Neural crest cell (in vitro differentiated cells): Measurements from ENCODE around the gene NINJ1. TPM values are rescaled to one million over a fixed set of nuclear protein-coding genes. Genes with fewer than 3 reads are reported as not detected.
"Not testable (repeated sequence)": the region's sequence is repeated elsewhere in the genome, so short reads cannot be mapped to it uniquely, and the experiment has no call there.

Experiments
- DNase-seq: peaks from one replicate; pipeline ENCODE4 v3.0.0; 2021; ENCODE audit warnings: low read depth, mixed read lengths, low spot score
- H3K27ac Mint-ChIP-seq: one replicate; pipeline ENCODE4 v1.8.0; 2021; ENCODE audit warnings: mild to moderate bottlenecking, mixed read lengths; ENCODE audit not compliant: unreplicated experiment
- H3K27me3 Mint-ChIP-seq: 2 replicates; pipeline ENCODE4 v1.8.0; 2021; ENCODE audit warnings: low read depth, mild to moderate bottlenecking, mixed read lengths
- H3K36me3 Mint-ChIP-seq: 2 replicates; pipeline ENCODE4 v1.8.0; 2021; ENCODE audit warnings: low read depth, mild to moderate bottlenecking, mixed read lengths
- H3K4me1 Mint-ChIP-seq: 2 replicates; pipeline ENCODE4 v1.8.0; 2021; ENCODE audit warnings: mixed read lengths
- H3K4me3 Mint-ChIP-seq: one replicate; pipeline ENCODE4 v1.8.0; 2021; ENCODE audit warnings: mild to moderate bottlenecking, mixed read lengths
- H3K9me3 Mint-ChIP-seq: 2 replicates; pipeline ENCODE4 v1.8.0; 2021; ENCODE audit warnings: mixed read lengths
- total RNA-seq: library from RNA; stranded (reverse); gene quantifications from 2 replicates; pipeline ENCODE4 v1.2.1, GENCODE V29; 2021
- TF ChIP-seq, protein P1 (sequence below): fragments of 200-600 bp; sonication (generic); conservative IDR thresholded peaks from 2 replicates; pipeline ENCODE4 v1.5.0; 2021; ENCODE audit warnings: antibody characterized with exemption, mild to moderate bottlenecking

NINJ1 gene
- total RNA-seq, 1 donor from 2014 or later = 17.8 TPM

DNA sequence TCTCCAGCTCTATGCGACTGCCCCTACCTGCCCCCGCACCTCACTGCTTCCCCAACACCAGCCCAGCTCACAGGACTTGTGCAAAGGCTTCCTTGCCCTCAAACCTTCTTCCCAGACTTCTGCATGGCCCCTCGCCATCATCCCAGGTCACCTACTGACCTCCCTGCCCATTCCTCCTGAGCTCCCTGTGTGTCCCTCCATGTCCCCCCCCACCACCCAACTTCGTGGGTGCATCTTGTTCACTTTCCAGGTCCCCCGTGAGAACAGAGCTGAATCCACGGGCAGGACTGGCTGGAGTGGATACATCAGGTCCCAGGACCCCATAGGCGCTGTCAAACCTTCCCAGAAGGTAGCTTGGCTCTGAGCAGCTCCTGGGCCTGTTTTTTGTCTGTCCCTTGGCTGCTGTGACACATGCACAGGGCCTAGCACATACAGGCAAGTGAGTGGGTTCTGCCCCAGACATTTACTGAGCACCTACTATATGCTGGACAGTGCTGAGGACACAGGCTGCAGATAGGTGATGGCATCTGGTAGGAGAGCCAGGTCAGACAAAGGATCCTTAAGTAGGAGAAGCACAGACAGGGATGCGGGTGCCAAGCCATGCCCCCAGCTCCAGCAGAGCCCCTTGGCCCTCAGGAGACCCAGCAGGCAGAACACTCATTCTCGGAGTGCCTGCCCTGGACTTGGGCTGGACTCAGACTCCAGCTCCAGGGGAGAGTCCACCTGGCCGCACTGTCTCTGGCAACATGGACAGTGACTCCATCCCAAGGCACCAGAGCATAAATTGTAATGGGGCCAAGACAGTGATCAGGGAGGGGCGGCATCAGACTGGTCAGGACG, 15.0 kb downstream of the NINJ1 start:
- DNase-seq = no peak
- H3K9me3 Mint-ChIP-seq = no peaks in the 10 kb centered on the region
- TF ChIP-seq, protein P1, sequence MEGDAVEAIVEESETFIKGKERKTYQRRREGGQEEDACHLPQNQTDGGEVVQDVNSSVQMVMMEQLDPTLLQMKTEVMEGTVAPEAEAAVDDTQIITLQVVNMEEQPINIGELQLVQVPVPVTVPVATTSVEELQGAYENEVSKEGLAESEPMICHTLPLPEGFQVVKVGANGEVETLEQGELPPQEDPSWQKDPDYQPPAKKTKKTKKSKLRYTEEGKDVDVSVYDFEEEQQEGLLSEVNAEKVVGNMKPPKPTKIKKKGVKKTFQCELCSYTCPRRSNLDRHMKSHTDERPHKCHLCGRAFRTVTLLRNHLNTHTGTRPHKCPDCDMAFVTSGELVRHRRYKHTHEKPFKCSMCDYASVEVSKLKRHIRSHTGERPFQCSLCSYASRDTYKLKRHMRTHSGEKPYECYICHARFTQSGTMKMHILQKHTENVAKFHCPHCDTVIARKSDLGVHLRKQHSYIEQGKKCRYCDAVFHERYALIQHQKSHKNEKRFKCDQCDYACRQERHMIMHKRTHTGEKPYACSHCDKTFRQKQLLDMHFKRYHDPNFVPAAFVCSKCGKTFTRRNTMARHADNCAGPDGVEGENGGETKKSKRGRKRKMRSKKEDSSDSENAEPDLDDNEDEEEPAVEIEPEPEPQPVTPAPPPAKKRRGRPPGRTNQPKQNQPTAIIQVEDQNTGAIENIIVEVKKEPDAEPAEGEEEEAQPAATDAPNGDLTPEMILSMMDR = no peak
- H3K4me1 Mint-ChIP-seq = no peaks in the 10 kb centered on the region
- H3K36me3 Mint-ChIP-seq = no peaks in the 10 kb centered on the region
- peak overlapping the region; percentile 27 for H3K27ac Mint-ChIP-seq
- no peaks in the 10 kb centered on the region for H3K27me3 Mint-ChIP-seq
- no peak overlapping the region for H3K4me3 Mint-ChIP-seq

DNA sequence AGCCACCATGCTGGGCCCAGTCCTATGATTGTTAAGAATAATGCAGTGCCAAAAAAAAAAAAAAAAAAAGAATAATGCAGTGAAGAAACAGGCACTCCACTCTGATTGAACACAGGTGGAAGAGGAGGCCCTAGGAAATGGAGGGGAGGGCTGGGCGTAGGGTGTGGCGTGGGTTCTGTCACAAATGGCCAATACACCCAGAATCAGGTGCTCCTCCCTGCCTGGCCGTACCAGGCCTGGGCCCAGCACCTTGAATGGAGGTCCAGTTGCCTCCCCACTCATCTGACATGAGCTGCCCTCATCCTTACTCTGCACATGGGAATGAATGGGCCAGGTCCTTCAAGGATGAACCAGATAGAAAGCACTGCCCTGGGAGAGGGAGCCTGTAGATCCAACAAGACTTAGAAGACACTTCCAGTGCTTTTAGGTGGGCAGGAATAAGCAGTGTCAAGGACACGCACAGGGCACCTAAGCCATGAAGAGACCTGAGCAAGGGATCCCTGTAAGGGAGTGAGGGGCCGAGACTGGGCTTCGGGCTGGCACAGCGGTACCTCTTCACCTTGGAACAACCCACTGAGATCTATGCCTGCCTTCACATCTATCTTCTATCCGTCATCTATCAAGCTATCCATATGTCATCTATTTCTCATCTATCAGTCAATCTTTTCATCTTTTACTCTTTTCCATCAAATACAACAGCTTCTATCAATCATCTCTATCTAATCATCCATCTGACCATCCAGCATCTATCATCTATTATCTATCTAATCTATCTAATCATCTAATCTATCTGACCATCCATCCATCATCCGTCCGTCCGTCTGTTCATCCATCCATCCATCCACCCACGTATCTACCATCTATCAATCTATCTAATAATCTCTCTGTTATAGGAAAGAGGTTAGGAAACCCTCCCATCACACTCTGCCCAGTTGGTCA, 15.9 kb downstream of the NINJ1 start:
- peak overlapping the region; percentile 0 for H3K4me3 Mint-ChIP-seq
- no peaks in the 10 kb centered on the region for H3K9me3 Mint-ChIP-seq
- no peaks in the 10 kb centered on the region for H3K4me1 Mint-ChIP-seq
- DNase-seq = no peak
- peak overlapping the region; percentile 19 for H3K27ac Mint-ChIP-seq
- H3K27me3 Mint-ChIP-seq = no peaks in the 10 kb centered on the region
- no peaks in the 10 kb centered on the region for H3K36me3 Mint-ChIP-seq
- TF ChIP-seq, protein P1 = no peak

DNA sequence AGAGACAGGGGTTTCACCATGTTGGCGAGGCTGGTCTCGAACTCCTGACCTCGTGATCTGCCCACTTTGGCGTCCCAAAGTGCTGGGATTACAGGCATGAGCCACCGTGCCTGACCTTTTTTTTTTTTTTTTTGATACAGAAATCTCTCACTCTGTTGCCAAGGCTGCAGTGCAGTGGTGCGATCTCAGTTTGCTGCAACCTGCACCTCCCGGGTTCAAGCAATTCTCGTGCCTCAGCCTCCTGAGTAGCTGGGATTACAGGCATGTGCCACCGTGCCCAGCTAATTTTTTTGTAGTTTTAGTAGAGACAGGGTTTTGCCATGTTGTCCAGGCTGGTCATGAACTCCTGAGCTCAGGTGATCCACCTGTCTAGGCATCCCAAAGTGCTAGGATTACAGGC, 16.5 kb downstream of the NINJ1 start:
- not testable (repeated sequence) for H3K4me3 Mint-ChIP-seq, H3K27ac Mint-ChIP-seq, H3K9me3 Mint-ChIP-seq, H3K27me3 Mint-ChIP-seq, DNase-seq, H3K36me3 Mint-ChIP-seq, H3K4me1 Mint-ChIP-seq

DNA sequence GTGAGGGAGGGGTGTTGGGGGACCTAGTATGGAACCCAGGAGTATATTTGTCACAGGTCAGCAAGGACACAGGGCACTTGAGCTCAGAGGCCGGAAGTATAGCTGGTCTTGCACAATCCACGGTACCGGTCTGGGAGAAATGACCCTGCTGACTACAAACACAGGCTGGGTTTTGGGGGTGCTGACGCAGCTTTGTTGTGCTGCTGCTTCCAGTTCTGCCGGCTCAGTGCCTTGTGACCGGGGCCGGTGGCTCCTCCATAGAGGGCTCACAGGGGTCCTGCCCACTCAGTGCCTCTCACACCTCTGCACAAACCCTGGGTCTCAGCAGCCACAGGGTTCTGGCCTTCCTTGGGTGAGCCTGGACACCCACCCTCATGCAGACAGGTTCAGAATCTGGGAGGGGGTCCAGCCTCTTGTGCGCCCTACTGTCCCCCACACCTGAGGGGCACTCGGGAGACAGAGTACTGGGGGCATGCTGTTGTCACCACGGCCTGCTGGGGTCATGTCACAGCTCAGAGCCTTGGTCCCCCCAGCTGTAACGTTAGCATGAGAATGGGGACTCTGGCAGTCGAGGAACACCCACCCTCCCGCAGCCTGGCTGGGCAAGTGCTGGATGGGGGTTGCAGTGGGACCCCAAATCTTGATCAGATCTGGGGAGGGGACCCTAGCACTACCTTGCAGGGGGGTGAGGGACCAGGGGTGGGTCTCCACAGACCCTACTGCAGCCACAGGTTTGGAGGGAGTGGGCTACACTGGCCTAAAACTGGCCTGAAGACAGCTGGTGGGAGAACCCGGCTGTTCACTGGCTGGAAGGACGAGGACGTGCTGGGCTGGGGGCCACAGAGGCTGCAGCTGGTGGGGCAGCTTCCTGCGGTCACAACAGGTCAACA, 17.7 kb downstream of the NINJ1 start:
- no peaks in the 10 kb centered on the region for H3K36me3 Mint-ChIP-seq
- TF ChIP-seq, protein P1 = no peak
- no peaks in the 10 kb centered on the region for H3K27me3 Mint-ChIP-seq
- H3K4me3 Mint-ChIP-seq = no peak overlapping the region
- no peak overlapping the region for H3K27ac Mint-ChIP-seq
- H3K4me1 Mint-ChIP-seq = no peaks in the 10 kb centered on the region
- no peak for DNase-seq
- no peaks in the 10 kb centered on the region for H3K9me3 Mint-ChIP-seq

DNA sequence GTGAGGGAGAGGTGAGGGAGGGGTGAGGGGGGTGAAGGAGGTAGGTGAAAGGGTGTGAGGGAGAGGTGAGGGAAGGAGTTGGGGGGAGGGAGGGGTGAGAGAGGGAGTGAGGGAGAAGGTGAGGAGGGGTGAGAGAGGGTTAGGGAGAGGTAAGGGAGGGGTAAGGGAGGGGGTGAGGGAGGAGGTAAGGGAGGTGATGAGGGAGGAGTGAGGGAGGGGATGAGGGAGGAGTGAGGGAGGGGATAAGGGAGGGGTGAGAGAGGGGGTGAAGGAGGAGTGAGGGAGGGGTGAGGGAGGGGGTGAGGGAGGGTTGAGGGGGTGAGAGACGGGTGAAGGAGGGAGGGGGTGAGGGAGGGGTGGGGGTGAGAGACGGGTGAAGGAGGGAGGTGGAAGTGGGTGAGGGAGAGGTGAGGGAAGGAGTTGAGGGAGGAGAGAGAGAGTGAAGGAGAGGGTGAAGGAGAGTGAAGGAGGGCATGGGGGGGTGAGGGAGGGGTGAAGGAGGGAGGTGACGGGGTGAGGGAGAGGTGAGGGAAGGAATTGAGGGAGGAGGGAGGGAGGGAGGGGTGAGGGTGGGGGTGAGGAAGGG, 18.5 kb downstream of the NINJ1 start:
- H3K4me1 Mint-ChIP-seq = no peaks in the 10 kb centered on the region
- DNase-seq = no peak
- H3K27me3 Mint-ChIP-seq = no peaks in the 10 kb centered on the region
- no peaks in the 10 kb centered on the region for H3K9me3 Mint-ChIP-seq
- TF ChIP-seq, protein P1 = no peak
- no peaks in the 10 kb centered on the region for H3K36me3 Mint-ChIP-seq
- no peak overlapping the region for H3K27ac Mint-ChIP-seq
- no peak overlapping the region for H3K4me3 Mint-ChIP-seq
